Measurements from ENCODE around the gene TLE1.

DNA sequence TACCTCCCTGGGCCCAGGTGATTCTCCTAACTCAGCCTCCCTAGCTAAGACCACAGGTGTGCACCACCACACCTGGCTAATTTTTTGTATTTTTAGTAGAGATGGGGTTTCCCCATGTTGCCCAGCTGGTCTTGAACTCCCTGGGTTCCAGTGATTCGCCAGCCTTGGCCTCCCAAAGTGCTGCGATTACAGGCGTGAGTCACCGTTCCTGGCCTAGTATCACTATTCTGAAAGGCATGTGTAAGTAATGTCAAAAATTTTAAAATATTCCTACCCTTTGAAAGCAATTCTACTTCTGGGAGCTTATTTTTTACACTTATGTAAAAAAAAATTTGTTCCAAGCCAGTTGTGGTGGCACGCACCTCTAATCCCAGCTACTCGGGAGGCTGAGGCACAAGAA lies 27.1 kb upstream of the TLE1 start:
- TF ChIP-seq EZH2 (IDR thresholded peaks at IDR 0.05; ENCODE audit: borderline replicate concordance, low read length): no peak
- TF ChIP-seq, protein P1, sequence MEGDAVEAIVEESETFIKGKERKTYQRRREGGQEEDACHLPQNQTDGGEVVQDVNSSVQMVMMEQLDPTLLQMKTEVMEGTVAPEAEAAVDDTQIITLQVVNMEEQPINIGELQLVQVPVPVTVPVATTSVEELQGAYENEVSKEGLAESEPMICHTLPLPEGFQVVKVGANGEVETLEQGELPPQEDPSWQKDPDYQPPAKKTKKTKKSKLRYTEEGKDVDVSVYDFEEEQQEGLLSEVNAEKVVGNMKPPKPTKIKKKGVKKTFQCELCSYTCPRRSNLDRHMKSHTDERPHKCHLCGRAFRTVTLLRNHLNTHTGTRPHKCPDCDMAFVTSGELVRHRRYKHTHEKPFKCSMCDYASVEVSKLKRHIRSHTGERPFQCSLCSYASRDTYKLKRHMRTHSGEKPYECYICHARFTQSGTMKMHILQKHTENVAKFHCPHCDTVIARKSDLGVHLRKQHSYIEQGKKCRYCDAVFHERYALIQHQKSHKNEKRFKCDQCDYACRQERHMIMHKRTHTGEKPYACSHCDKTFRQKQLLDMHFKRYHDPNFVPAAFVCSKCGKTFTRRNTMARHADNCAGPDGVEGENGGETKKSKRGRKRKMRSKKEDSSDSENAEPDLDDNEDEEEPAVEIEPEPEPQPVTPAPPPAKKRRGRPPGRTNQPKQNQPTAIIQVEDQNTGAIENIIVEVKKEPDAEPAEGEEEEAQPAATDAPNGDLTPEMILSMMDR (IDR thresholded peaks at IDR 0.05; ENCODE audit: low read length): no peak
